HG02852 (cell line): ENCODE measurements around the gene KANSL1L.
A peak's percentile ranks its signal among the peaks of the same experiment; 100 is the strongest.

Experiments used
- ATAC-seq: cut with Tn5 transposase; IDR thresholded peaks from one replicate; pipeline ENCODE4 v1.9.1; 2021; ENCODE audit warnings: mild to moderate bottlenecking, moderate library complexity; ENCODE audit not compliant: unreplicated experiment

KANSL1L gene

DNA sequence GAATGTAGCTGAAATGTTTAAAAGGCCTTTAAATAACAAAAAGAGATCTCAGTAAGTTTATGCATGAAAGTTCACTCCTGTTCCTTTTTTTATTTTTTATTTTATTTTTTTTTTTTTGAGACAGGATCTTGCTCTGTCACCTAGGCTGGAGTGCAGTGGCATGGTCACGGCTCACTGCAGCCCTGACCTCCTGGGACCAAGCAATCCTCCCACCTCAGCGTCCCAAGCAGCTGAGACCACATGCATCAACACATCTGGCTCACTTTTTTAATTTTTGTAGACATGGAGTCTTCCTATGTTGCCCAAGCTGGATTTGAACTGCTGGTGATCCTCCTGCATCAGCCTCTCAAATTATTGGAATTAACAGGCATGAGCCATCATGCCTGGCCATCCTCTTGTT lies 84.3 kb downstream of the KANSL1L start:
- no peak for ATAC-seq

DNA sequence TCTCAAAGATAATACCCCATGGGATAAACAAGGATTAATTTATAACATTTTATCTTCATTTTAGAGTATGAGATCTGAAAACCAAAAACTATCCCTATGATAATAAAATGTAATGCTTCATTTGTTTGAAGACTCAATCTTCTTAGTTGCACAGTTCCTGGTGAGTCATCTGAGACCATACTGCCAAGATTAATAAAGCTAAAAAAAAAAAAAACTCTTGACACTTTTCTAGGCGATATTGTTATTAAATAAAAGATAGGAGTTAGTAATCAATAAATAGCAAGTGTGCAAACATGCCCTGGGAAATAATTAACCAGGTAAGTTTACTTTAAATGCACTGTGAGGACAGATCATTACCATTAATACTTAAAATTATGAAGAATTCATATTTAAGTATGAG lies 84.9 kb downstream of the KANSL1L start:
- ATAC-seq: no peak

DNA sequence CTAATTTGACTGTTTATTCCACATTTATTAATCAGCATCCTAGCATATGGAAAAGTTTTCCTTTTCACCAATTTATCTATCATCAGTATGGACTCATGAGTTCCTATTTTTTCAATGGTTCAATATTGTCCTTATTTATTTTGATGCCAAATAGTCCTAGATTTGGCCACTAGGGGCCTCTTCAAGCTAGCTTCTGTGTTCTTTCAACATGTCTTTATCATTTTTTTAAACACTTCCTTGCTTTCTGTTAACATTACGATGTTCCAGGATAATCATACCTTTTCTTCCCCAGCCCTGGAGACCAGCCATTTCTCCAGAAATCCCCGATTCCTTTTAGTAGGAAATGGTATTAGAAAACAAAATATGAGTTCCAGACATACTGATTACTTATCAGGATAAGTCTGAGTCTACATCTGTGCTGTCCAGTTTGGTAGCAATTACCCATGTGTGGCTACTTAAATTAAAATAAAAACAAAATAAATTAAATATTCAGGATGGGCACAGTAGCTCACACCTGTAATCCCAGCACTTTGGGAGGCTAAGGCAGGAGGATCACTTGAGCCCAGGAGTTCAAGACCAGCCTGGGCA lies 98.2 kb downstream of the KANSL1L start:
- ATAC-seq: peak; percentile 82

DNA sequence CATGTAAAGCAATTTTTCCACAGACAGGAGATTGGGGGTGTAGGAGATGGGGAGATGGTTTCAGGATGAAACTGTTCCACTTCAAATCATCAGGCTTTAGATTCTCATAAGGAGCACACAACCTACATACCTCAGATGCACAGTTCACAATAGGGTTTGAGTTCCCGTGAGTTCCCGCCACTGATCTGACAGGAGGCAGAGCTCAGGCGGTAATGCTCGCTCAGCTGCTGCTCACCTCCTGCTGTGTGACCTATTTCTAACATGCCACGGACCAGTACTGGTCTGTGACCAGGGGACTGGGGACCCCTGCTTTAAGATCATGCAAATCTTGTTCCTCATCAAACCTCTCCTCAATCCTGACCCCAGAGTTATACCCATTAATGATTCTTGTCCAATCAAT lies 98.7 kb downstream of the KANSL1L start:
- ATAC-seq: no peak

DNA sequence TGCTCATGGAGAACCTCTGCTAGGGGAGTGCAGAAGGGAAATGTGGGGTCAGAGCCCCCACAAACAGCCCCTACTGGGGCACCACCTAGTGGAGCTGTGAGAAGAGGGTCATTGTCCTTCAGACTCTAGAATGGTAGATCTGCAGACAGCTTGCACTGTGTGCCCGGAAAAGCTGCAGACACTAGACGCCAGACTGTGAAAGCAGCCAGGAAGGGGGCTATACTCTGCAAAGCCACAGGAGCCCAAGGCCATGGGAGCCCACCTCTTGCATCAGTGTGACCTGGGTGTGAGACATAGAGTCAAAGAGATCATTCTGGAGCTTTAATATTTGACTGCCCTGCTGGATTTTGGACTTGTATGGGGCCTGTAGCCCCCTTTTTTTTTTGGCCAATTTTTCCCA lies 107.9 kb downstream of the KANSL1L start:
- no peak for ATAC-seq

DNA sequence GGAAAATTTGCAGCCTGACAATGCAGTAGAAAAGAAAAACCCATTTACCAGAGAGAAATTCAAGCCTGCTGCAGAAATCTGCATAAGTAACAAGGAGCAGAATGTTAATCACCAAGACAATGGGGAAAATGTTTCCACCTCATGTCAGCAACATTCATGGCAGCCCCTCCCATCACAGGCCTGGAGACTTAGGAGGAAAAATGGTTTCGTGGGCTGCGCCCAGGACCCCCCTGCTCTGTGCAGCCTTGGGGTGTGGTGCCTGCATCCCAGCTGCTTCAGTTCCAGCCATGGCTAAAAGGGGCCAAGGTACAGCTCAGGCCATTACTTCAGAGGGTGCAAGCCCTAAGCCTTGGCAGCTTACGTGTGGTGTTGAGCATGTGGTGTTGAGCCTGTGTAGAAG lies 115.4 kb downstream of the KANSL1L start:
- ATAC-seq: no peak

DNA sequence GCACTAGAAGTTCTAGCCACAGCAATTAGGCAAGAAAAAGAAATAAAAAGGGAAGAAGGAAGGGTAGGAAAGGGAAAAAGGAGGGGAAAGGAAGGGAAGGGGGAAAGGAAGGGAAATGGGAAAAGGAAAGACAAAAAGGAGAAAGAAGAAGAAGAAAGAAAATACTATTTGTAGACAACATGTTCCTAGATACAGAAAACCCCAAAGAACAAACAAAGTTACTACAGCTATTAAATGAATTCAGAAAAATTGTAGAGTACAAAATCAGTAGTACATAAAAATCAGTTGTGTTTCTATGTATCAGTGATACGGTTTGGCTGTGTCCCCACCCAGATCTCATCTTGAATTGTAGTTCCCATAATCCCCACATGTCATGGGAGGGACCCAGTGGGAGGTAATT lies 116.5 kb downstream of the KANSL1L start:
- no peak for ATAC-seq

DNA sequence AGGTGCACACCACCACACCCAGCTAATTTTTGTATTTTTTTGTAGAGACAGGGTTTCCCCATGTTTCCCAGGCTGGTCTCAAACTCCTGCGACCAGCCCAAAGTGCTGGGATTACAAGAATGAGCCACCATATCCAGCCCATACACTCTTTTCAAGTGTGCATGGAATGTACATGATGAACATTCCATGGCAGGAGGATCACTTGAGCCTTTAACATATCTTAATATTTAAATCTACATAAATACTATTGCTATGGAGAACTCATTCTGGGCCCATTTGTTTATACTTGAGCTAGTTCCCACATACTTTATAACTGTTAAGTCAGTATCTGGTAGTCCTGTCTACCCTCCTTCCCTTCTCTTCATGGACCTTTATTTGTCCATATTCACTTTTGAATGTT lies 120.3 kb downstream of the KANSL1L start:
- ATAC-seq: no peak

DNA sequence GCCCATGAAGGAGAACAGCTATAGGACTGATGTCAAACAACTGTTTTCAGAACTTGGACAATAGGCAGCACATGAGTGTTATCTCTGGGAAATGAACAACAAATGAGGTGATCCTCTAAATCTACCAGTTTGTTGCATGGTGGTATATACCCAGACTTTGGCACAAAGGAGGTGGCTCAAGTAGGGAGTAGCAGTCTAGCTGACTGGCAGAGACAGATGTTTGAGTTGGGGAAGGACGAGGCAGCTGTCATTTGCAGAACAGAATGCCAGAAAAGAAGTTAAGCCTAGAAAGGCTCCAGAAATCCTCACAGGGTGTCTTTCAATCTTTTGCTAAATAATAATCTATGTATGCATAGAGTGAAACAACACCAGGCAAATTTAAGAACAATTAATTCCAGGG lies 121.4 kb downstream of the KANSL1L start:
- no peak for ATAC-seq

DNA sequence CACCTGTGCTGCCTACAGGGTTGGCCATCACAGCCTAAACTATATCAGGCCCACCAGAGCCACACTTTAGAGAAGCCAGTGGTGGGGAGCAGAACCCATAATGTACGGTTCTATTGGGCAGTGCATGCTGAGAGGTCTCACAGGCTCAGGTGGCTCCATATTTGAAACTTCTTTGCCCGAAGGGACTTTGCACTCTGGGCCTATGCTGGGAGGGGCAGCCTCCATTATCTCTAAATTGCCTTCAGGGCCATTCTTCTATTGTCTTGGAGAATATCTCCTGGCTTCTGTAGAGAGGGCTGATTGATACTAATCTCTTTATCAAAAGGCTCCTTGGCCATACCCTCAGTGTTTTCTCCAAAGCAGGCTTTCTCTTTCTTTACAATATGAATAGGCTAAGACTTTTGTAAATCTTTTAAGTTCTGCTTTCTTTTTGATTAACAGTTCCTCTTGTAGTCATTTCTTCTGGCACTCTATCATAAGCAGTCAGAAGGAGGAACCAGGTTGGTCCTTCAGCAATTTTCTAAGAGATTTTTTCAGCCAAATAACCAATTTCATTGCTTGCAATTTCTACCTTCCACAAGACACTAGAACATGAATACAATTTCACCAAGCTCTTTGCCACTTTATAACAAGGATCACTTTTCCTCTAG lies 124.2 kb downstream of the KANSL1L start:
- no peak for ATAC-seq

DNA sequence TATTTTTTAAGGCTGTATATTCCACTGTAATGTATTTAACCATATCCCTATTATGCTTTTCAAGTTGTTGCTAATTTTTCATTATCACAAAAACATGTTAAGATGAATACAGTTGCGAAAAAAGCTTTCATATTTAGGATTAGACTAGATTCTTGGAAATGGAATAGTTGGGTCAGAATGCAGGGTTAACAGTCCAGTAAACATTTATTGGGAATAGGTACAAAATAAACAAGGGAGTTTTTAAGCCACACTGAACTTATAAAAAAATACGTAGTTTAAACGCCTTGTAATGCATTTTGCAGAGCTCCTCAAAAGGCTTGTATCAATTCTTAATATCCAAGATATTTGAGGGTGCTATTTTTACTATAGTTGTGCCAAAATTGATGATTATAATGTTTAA lies 133.1 kb downstream of the KANSL1L start:
- no peak for ATAC-seq

DNA sequence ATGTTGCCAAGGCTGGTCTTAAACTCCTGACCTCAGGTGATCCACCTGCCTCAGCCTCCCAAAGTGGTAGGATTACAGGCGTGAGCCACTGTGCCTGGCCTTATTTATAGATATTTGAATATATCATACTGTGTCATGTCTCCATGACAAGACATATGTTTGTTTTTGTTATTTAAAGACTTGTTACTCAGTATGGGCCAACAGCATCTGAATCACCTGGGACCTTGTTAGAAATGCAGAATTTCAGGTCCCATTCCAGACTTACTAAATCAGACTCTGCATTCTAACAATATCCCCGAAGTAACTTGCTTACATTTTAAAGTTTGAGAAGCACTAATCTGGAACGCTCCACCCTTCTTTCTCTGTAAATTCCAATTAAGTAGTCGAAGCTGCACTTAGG lies 135.5 kb downstream of the KANSL1L start:
- no peak for ATAC-seq

DNA sequence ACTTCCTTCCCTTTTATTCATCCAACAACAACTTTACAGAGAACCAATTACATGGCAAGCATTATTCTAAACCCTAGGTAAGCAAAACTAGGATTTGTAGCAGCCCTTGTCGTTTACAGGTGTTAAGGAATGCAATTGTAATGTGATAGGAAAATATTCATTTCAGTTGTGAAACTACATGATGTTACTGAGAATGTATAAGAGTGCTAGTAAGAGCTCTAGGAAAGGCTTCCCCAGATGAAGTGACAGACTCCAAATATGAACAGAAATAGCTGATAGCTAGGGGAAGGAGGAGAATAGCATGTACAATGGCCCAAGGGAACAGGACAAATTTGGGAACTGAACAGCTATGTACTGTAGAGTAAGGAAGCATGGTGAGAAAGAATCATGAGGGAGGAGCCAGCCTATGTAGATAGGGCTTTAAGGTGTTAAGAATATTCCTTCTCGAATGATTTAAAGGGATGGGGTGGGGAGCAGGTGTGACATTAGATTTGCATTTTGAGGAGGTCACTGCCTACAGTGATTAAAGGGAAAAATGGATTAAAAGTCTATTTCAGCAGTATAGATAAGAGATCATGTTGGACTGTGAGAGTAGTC lies 137.0 kb downstream of the KANSL1L start:
- ATAC-seq: no peak

DNA sequence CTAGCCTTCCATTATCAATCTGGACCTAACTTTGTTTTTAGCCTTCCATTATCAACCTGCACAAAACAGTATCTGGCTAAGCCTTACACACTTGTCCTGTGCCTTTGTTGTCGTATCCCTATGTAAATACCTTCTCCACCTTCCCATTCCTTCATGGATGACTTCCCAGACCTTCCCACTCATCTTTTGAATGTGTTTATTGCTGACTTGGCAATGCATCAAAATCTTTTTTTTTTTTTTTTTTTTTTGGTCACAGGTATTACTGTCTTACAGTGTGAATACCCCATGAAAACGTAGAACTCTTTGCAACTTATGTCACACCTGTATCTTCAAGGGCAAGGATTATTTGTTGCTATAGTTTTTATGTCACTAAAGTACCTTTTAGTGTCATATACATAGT lies 143.0 kb downstream of the KANSL1L start:
- no peak for ATAC-seq

DNA sequence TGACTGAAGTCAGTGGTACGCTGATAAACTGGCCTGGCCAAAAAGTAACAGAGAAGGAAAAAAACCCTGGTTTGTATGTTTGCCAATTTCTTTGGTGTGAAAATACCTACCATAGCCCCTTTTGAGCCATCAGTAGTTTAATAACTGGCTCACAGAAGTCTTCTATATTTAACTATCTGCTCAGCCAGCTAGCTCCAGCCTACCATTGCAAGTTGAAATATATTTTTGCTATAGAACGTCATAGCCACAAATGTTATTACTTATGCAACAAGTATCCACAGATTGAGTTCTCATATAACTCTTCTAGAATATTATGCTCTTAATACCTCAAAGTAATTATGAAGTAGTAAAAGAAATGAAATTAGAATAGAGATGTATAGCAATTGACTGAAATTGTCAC lies 143.6 kb downstream of the KANSL1L start:
- ATAC-seq: no peak

DNA sequence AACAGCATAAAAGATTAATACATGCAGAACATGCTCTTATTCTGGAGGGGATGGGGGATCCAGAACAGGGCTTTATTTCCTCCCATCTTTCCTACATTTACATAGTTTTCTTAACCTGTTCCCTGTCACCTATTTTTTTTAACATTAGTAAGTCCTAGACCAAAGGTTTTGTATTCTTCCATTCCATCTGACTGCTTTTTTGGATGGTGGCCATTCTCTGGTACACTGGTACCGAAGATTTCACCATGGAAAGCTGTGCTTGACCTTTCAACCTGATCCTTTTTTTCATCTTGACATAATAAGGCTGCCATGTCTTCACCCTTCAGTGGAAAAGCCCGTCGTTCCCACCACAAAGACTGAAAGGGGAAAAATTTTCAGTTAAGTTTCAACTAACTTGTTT lies 148.4 kb downstream of the KANSL1L start:
- no peak for ATAC-seq

DNA sequence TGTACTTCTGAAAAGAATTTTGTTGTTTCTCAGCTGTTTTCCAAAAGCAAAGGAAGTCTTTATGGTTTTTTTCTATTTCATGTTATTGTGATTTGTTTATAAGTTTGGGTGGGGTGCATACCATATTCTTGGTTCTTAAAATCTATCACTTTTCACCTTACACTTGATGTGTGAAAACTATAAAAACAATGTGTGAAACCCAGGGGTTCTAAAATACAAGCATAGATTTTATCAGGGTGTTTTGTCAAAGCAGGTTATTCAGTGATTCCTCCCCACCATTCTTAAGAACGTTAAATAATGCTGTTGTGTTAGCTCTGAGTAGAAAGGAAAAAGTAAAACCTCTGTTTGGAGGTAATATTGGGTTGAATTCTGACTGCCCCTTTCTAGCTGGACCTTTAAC lies 151.1 kb downstream of the KANSL1L start:
- no peak for ATAC-seq

DNA sequence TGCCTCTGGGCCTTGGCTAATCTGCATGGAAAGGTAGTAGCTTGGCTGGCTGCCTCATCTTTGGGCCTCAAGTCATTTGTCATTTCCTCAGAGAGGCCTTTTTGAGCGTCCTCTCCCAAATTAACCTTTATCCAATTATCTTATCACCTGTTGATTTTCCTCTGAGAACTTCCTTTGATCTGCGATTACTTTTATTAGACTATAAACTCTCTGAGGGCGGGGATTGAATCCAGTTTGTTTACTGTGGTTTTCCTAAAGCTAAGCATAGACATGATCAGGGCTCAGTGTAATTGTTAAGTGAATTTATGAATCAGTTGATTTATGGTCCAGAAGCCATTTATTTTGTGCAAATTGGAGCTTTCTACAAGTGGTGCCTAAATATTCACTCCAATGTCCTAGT lies 161.3 kb downstream of the KANSL1L start:
- ATAC-seq: no peak

DNA sequence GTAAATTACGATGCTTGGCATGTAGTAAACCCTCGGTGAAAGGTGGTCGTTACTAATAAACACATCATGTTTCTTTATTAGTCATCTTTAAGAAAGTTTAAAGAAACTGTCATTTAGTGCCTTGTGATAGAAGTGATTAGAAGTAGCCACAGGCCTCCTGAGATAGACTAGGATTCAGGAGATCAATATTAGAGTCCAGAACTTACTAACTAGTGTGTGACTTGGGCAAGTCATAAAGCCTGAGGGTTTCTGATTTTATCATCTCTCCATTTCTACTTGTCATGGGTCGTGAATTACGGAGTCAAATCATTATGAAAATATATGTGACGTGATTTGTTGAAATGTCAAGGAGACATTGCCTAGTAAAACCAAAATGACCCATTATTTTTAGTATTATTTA lies 162.1 kb downstream of the KANSL1L start:
- ATAC-seq: no peak

DNA sequence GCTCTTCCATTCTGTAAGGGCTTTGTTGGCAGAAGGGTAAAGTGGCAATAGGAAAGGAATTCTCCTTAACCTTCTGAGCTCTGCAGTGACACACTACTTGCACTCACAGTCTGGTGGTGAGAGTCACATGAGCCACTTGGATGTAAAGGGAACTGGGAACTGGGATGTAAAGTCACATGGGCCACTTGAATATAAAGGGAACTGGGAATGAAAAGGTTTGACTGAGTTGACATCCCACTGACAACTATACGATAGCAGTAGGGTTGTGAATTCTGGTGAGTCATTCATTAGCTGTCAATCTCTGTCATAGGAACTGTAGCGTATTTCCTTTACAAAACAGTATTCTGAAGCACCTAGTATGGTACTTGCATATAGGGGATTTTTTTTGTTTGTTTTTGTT lies 163.3 kb downstream of the KANSL1L start:
- ATAC-seq: peak; percentile 44

DNA sequence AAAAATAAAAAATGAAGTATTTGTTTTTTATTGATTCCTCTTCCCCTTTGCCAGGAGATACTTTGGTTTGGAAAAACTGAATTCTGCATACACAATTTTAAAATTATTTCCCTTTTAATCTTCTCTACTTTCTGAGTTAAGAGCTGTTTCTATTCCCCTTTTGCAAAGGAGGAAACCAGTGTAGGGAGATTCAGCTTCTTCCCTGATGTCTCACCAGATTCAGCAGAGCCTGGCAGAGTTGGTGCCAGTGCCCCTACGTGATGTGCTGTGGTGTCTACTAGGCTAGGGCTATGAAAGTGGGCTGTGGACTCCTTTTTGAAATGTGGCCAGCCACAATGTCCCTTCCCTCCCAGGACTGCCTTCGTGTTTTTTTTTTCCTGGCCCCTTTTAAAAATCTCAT lies 166.3 kb downstream of the KANSL1L start:
- no peak for ATAC-seq

DNA sequence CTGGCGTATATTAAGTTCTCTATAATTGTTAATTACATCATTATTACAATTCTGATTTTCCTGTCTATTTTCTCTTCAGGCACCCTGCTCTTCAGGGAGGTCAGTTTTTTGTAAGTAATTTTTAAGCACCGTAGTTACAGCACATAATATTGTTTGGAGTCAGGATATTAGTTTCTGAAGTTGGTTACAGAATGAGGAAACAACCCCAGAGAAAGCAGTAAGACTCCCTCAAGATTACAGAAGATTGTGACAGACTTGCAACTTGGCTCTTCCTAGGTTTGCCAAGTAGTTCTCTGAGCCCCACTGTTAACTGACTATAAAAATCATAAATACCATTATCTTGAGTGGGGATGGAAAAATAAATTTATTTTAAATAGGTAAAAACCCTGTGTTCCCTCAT lies 167.8 kb downstream of the KANSL1L start:
- ATAC-seq: no peak
